Heart left ventricle (tissue), 13 donors: ENCODE measurements around the gene ARPC5L.

Experiments used
- CTCF ChIP-seq, 12 donors: fragments of 200-600 bp; sonication (generic) in 4 of 12; IDR thresholded peaks; one replicate each; pipeline versions ENCODE4 v1.5.0 to v1.8.0; 2018 to 2022; ENCODE audit warnings: antibody characterized with exemption in 12 of 12, mild to moderate bottlenecking in 5 of 12
- POLR2A ChIP-seq, 2 donors: fragments of 450-650 bp; IDR thresholded peaks; one replicate each; pipeline ENCODE4 v1.6.1; 2017; ENCODE audit warnings: antibody characterized with exemption in 2 of 2, mild to moderate bottlenecking in 2 of 2, moderate library complexity in 2 of 2
- donor health status: ischemic (EF 13 %, LVEDD 7.1; RV severe dilation, severe dysfunction).
- donor health status: DM: no; HTN: yes; CAD: no.
- donor health status: DM: no; HTN: no; CAD: no.
- donor health status: ischemic (EF 25% LVEDD 6.9; RV normal size, moderate dysfunction).
- donor health status: ischemic (EF 25% LVEDD 5.7; RV mildly dilated, moderate dysfunction).
- donor health status: ischemic (EF 35%, LVEDD 5.7; RV mildly dilated, moderate dysfunction).
- donor health status: nonischemic (EF 11% LVEDD 7.7; RV severe dilation, severe dysfunction).
- donor health status: DM: yes; HTN: yes; CAD: no.
- donor health status: PGD.
- donor health status: ischemic (EF 29% LVEDD 5.4; RV normal size, mild dysfunction).
- donor health status: nonischemic (EF 23%, LVEDD 6.1; RV moderate dilation, normal function).

DNA sequence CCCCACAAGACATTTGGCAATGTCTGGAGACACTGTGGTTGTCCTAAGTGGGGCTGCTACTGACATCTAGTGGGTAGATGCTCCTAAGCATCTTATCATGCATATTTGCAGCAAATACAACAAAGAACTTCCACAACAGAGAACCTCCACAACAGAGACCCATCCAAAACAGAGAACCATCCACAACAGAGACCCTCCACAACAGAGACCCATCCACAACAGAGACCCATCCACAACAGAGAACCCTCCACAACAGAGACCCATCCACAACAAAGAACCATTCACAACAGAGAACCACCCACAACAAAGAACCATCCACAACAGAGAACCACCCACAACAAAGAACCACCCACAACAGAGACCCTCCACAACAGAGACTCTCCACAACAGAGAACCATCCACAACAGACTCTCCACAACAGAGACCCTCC, 32.8 kb downstream of the ARPC5L start:
- TF ChIP-seq CTCF (IDR thresholded peaks at IDR 0.05) (peak in 9 of 12 donors; percentile 5 to 49 (median 43)), POLR2A (IDR thresholded peaks at IDR 0.05) (no peak)
